Neural cell (in vitro differentiated cells): ENCODE data around the gene LHFPL6. TPM values are rescaled to one million over a fixed set of nuclear protein-coding genes. Genes with fewer than 3 reads are reported as not detected.

Source experiments
- H2AFZ ChIP-seq: fragments of 200-600, 300-800 bp; sonication (generic), shearing (Covaris generic); 2 replicates; pipeline ENCODE4 v1.6.0; 2014; ENCODE audit warnings: low read depth, mild to moderate bottlenecking, antibody characterized with exemption, low read length, moderate library complexity
- H3F3A ChIP-seq: fragments of 200-600 bp; shearing (Covaris generic); 2 replicates; pipeline ENCODE4 v1.6.1; 2016; ENCODE audit warnings: mild to moderate bottlenecking, moderate library complexity, mixed read lengths, antibody characterized with exemption, low read length; ENCODE audit not compliant: insufficient read depth, poor library complexity, severe bottlenecking
- H3K27ac ChIP-seq: fragments of 200-600, 300-800 bp; sonication (generic), shearing (Covaris generic); 2 replicates; pipeline ENCODE4 v1.5.1; 2014; ENCODE audit warnings: mild to moderate bottlenecking, low read length, moderate library complexity
- H3K27me3 ChIP-seq: fragments of 300-800, 200-600 bp; sonication (generic), shearing (Covaris generic); 2 replicates; pipeline ENCODE4 v1.6.0; 2014; ENCODE audit warnings: mild to moderate bottlenecking, low read depth, low read length, moderate library complexity; ENCODE audit not compliant: insufficient read depth
- H3K36me3 ChIP-seq: fragments of 300-800, 200-600 bp; sonication (generic), shearing (Covaris generic); 2 replicates; pipeline ENCODE4 v1.5.1; 2014; ENCODE audit warnings: mild to moderate bottlenecking, antibody characterized with exemption, low read length, moderate library complexity; ENCODE audit not compliant: insufficient read depth
- H3K4me2 ChIP-seq: fragments of 300-800, 200-600 bp; sonication (generic), shearing (Covaris generic); 2 replicates; pipeline ENCODE4 v1.6.0; 2014; ENCODE audit warnings: mild to moderate bottlenecking, low read length
- H3K4me3 ChIP-seq: fragments of 300-800, 200-600 bp; sonication (generic), shearing (Covaris generic); 2 replicates; pipeline ENCODE4 v1.5.1; 2014; ENCODE audit warnings: mild to moderate bottlenecking, low read length, moderate library complexity
- H3K79me2 ChIP-seq: fragments of 200-600 bp; shearing (Covaris generic); replicated peaks from 2 replicates; pipeline ENCODE4 v1.6.0; 2014; ENCODE audit warnings: mild to moderate bottlenecking, low read length, moderate library complexity; ENCODE audit not compliant: insufficient read depth
- H3K9ac ChIP-seq: fragments of 300-800, 200-600 bp; sonication (generic), shearing (Covaris generic); 2 replicates; pipeline ENCODE4 v1.6.1; 2016; ENCODE audit warnings: mild to moderate bottlenecking, low read length, mixed read lengths
- H3K9me2 ChIP-seq: fragments of 200-600 bp; shearing (Covaris generic); 2 replicates; pipeline ENCODE4 v1.6.1; 2016; ENCODE audit warnings: mild to moderate bottlenecking, low read length, mixed read lengths; ENCODE audit not compliant: insufficient read depth
- H3K9me3 ChIP-seq: fragments of 200-600, 300-800 bp; sonication (generic), shearing (Covaris generic); 2 replicates; pipeline ENCODE4 v1.6.1; 2016; ENCODE audit warnings: mild to moderate bottlenecking, mixed run types, low read length, moderate library complexity, mixed read lengths
- H4K20me1 ChIP-seq: fragments of 200-600 bp; shearing (Covaris generic); 2 replicates; pipeline ENCODE4 v1.6.1; 2016; ENCODE audit warnings: mild to moderate bottlenecking, mixed run types; ENCODE audit not compliant: insufficient read depth
- EP300 ChIP-seq: fragments of 450-650 bp; conservative IDR thresholded peaks from 2 replicates; pipeline ENCODE4 v1.6.1; 2014; ENCODE audit warnings: antibody characterized with exemption, mild to moderate bottlenecking, moderate library complexity; ENCODE audit not compliant: poor library complexity, severe bottlenecking
- EZH2 ChIP-seq: fragments of 200-600, 300-800 bp; shearing (Covaris generic), sonication (generic); IDR thresholded peaks from 2 replicates; pipeline ENCODE4 v1.6.1; 2014; ENCODE audit warnings: antibody characterized with exemption, low read length, borderline replicate concordance, mild to moderate bottlenecking; ENCODE audit not compliant: insufficient read depth, poor library complexity, severe bottlenecking
- MXI1 ChIP-seq: fragments of 450-650 bp; conservative IDR thresholded peaks from 2 replicates; pipeline ENCODE4 v1.6.1; 2014; ENCODE audit warnings: antibody characterized with exemption, mild to moderate bottlenecking; ENCODE audit not compliant: poor library complexity, severe bottlenecking
- POLR2AphosphoS5 ChIP-seq: IDR thresholded peaks from 2 replicates; pipeline ENCODE4 v1.6.1; 2012
- RAD21 ChIP-seq: fragments of 450-650 bp; conservative IDR thresholded peaks from 2 replicates; pipeline ENCODE4 v1.6.1; 2014; ENCODE audit warnings: antibody characterized with exemption, mild to moderate bottlenecking, moderate library complexity
- SMC3 ChIP-seq: fragments of 450-650 bp; conservative IDR thresholded peaks from 2 replicates; pipeline ENCODE4 v1.6.1; 2014; ENCODE audit warnings: antibody characterized with exemption, mild to moderate bottlenecking, moderate library complexity; ENCODE audit not compliant: poor library complexity
- TAF1 ChIP-seq: IDR thresholded peaks from 2 replicates; pipeline ENCODE4 v1.6.1; 2012; ENCODE audit warnings: low read depth
- polyA plus RNA-seq: library from polyadenylated mRNA; depleted of rRNA; stranded (reverse); fragments of >200 nt; gene quantifications from 2 replicates; pipeline ENCODE4 v1.2.3, GENCODE V29; 2014
- TF ChIP-seq, protein P1 (sequence below): fragments of 450-650 bp; IDR thresholded peaks from 2 replicates; pipeline ENCODE4 v1.5.1; 2014; ENCODE audit warnings: antibody characterized with exemption, mild to moderate bottlenecking, moderate library complexity; ENCODE audit not compliant: poor library complexity, severe bottlenecking
- TF ChIP-seq, protein P2 (sequence below): IDR thresholded peaks from 2 replicates; pipeline ENCODE4 v1.6.1; 2012; ENCODE audit warnings: borderline replicate concordance

Gene LHFPL6
- polyA plus RNA-seq, 1 donor from 2014 or later: 36.3 TPM

DNA sequence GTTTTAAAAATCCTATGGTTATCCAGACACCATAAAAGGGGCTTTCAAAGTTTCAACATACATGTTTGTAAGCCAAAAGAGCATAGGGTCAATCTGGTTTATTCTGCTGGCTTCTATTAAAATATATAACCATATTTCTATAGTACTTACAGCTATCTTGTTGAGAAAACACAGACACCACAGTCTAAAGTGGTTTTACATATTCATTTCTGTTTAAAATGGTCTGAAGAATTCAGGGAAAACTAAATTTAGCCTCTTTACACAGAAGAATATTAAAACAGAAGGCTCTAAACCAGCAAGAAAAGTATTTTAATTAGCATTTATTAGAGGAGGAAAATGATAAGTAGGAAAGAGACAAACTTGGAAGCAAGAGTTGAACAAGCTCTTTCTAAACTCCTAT is 203.9 kb downstream of the LHFPL6 start:
- H3K9me2 ChIP-seq: no peaks in the 10 kb centered on the region
- H3K27me3 ChIP-seq: no peaks in the 10 kb centered on the region
- H4K20me1 ChIP-seq: no peaks in the 10 kb centered on the region
- no peaks in the 10 kb centered on the region for H3K9me3 ChIP-seq
- H3K79me2 ChIP-seq: no peaks in the 10 kb centered on the region
- no peaks in the 10 kb centered on the region for H3F3A ChIP-seq
- H3K4me3 ChIP-seq: no peak overlapping the region
- H3K27ac ChIP-seq: no peak overlapping the region
- H3K4me2 ChIP-seq: no peak overlapping the region
- TF ChIP-seq MXI1 (no peak), EP300 (no peak), RAD21 (no peak), POLR2AphosphoS5 (no peak), SMC3 (no peak), EZH2 (no peak), TAF1 (no peak)
- TF ChIP-seq, protein P1, sequence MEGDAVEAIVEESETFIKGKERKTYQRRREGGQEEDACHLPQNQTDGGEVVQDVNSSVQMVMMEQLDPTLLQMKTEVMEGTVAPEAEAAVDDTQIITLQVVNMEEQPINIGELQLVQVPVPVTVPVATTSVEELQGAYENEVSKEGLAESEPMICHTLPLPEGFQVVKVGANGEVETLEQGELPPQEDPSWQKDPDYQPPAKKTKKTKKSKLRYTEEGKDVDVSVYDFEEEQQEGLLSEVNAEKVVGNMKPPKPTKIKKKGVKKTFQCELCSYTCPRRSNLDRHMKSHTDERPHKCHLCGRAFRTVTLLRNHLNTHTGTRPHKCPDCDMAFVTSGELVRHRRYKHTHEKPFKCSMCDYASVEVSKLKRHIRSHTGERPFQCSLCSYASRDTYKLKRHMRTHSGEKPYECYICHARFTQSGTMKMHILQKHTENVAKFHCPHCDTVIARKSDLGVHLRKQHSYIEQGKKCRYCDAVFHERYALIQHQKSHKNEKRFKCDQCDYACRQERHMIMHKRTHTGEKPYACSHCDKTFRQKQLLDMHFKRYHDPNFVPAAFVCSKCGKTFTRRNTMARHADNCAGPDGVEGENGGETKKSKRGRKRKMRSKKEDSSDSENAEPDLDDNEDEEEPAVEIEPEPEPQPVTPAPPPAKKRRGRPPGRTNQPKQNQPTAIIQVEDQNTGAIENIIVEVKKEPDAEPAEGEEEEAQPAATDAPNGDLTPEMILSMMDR: no peak
- TF ChIP-seq, protein P2, sequence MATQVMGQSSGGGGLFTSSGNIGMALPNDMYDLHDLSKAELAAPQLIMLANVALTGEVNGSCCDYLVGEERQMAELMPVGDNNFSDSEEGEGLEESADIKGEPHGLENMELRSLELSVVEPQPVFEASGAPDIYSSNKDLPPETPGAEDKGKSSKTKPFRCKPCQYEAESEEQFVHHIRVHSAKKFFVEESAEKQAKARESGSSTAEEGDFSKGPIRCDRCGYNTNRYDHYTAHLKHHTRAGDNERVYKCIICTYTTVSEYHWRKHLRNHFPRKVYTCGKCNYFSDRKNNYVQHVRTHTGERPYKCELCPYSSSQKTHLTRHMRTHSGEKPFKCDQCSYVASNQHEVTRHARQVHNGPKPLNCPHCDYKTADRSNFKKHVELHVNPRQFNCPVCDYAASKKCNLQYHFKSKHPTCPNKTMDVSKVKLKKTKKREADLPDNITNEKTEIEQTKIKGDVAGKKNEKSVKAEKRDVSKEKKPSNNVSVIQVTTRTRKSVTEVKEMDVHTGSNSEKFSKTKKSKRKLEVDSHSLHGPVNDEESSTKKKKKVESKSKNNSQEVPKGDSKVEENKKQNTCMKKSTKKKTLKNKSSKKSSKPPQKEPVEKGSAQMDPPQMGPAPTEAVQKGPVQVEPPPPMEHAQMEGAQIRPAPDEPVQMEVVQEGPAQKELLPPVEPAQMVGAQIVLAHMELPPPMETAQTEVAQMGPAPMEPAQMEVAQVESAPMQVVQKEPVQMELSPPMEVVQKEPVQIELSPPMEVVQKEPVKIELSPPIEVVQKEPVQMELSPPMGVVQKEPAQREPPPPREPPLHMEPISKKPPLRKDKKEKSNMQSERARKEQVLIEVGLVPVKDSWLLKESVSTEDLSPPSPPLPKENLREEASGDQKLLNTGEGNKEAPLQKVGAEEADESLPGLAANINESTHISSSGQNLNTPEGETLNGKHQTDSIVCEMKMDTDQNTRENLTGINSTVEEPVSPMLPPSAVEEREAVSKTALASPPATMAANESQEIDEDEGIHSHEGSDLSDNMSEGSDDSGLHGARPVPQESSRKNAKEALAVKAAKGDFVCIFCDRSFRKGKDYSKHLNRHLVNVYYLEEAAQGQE: no peak
- no peaks in the 10 kb centered on the region for H3K36me3 ChIP-seq
- no peak overlapping the region for H2AFZ ChIP-seq
- H3K9ac ChIP-seq: no peak overlapping the region

DNA sequence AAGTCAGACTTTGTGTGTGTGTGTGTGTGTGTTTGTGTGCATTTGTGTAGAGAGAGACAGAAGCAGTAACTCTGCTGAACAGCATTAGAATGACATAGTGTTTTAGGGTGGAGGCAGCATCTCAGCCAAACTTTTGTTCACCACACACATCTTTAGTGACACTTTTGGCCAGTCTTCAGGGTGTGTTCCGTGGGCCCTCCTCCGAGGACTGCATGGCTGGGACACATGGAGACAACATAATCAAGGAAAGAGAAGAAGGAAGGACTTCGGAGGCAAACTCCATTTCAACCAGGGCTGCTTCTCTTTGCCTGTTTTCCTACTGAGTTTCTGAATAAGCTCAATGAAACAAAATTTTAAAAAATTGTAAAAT is 205.1 kb downstream of the LHFPL6 start:
- H3K4me3 ChIP-seq: no peak overlapping the region
- H3K9me2 ChIP-seq: no peaks in the 10 kb centered on the region
- H2AFZ ChIP-seq: no peak overlapping the region
- no peak overlapping the region for H3K4me2 ChIP-seq
- H3K36me3 ChIP-seq: no peaks in the 10 kb centered on the region
- no peak overlapping the region for H3K27ac ChIP-seq
- no peaks in the 10 kb centered on the region for H4K20me1 ChIP-seq
- no peak for TF ChIP-seq MXI1
- no peak for TF ChIP-seq EP300
- TF ChIP-seq SMC3: no peak
- no peak for TF ChIP-seq RAD21
- TF ChIP-seq, protein P2: no peak
- no peak for TF ChIP-seq EZH2
- no peak for TF ChIP-seq POLR2AphosphoS5
- no peak for TF ChIP-seq TAF1
- no peak overlapping the region for H3K9ac ChIP-seq
- no peaks in the 10 kb centered on the region for H3K27me3 ChIP-seq
- H3K79me2 ChIP-seq: no peaks in the 10 kb centered on the region
- H3K9me3 ChIP-seq: no peaks in the 10 kb centered on the region
- H3F3A ChIP-seq: no peaks in the 10 kb centered on the region
